Esophagus (tissue), 2 donors: ENCODE data around the gene KCNT2. TPM values are rescaled to one million over a fixed set of nuclear protein-coding genes. Genes with fewer than 3 reads are reported as not detected.

ENCODE experiments used
- H3K27ac ChIP-seq, 2 donors: one replicate each; pipeline ENCODE4 v1.5.1; 2013; ENCODE audit warnings: low read depth in 2 of 2, mild to moderate bottlenecking in 2 of 2, inconsistent platforms in 1 of 2, low read length in 1 of 2, moderate library complexity in 1 of 2
- H3K27me3 ChIP-seq, 2 donors: one replicate each; pipeline ENCODE4 v1.6.1; 2013; ENCODE audit warnings: low read length in 2 of 2, control low read depth in 1 of 2, mild to moderate bottlenecking in 1 of 2; ENCODE audit not compliant: insufficient read depth in 2 of 2, control insufficient read depth in 1 of 2
- H3K36me3 ChIP-seq, 2 donors: one replicate each; pipeline ENCODE4 v1.6.1; 2013; ENCODE audit warnings: low read length in 1 of 2; ENCODE audit not compliant: control insufficient read depth in 2 of 2, insufficient read depth in 2 of 2
- H3K4me1 ChIP-seq, 2 donors: one replicate each; pipeline ENCODE4 v1.6.1; 2013; ENCODE audit warnings: low read length in 1 of 2; ENCODE audit not compliant: control insufficient read depth in 2 of 2, insufficient read depth in 2 of 2
- H3K4me3 ChIP-seq, 2 donors: one replicate each; pipeline ENCODE4 v1.5.1; 2013; ENCODE audit warnings: low read length in 2 of 2, mild to moderate bottlenecking in 2 of 2, low read depth in 1 of 2, moderate library complexity in 1 of 2
- H3K9me3 ChIP-seq, 2 donors: one replicate each; pipeline ENCODE4 v1.6.1; 2013; ENCODE audit warnings: mild to moderate bottlenecking in 2 of 2, low read depth in 1 of 2, low read length in 1 of 2, moderate library complexity in 1 of 2; ENCODE audit not compliant: control insufficient read depth in 2 of 2, insufficient read depth in 1 of 2
- WGBS, 2 donors: extraction: QIAGEN DNeasy Blood & Tissue Kit; methylation state at CpG; one replicate each; pipeline ENCODE4 v1.1.7; 2013; 5-methylcytosine and 5-hydroxymethylcytosine counted together
- polyA plus RNA-seq, 2 donors: library from polyadenylated mRNA; stranded (reverse); fragments of 200-250 nt; gene quantifications; one replicate each; pipeline ENCODE4 v1.2.3, GENCODE V29; 2013
- donor health status: healthy with polysubstance abuse.
- donor health status: Bipolar disorder and iron deficiency.

Gene KCNT2
- polyA plus RNA-seq, result under 1 TPM; 0.22 to 0.49 TPM

GRCh38 chr1:196608390-196609369 is at the start of gene KCNT2:
Gene KCNT2, minus strand, starts transcription at chr1:196608440. Its CDS starts 131 bp downstream, at chr1:196608309.
- 2 to 3% methylated on average over 42 to 43 of the region's 43 CpGs for WGBS, 2 donors
- no peaks in the 10 kb centered on the region for H3K27me3 ChIP-seq

DNA sequence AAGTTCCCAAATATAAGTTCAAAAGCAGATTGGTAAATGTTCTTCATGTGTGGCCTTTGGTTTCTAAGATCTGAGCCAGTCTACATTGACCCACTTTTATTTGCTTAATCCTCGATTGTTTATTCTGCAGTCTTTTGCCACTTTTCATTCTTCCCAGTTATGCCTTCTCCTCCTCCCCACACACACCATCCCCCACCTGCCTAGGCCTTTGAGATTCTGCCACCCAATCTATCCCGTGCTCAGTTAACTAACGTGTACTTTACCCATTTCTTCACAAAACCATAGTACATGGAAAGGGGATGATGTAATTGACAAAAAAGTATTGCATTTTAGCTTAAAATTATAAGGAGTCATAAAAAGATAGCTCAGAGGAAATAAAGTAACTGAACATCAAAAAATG is 47.3 kb upstream of the KCNT2 start:
- Histone ChIP-seq H3K27me3 (no peaks in the 10 kb centered on the region), H3K4me3 (no peak overlapping the region), H3K36me3 (no peaks in the 10 kb centered on the region), H3K27ac (no peak overlapping the region), H3K9me3 (no peaks in the 10 kb centered on the region), H3K4me1 (no peaks in the 10 kb centered on the region)
- WGBS, 2 donors, result 79 to 82% methylated on average over 3 of the region's 3 CpGs

More at GRCh38 chr1:196608390-196609369, at the start of gene KCNT2:
- peak within 1 kb of the TSS; percentile 32 to 44 for H3K4me3 ChIP-seq
- no peaks in the 10 kb centered on the region for H3K36me3 ChIP-seq
- H3K4me1 ChIP-seq, result peaks cover 0 to 6% of the 10 kb centered on the region in 2 donors
- peak within 1 kb of the TSS; percentile 64 to 65 for H3K27ac ChIP-seq
- H3K9me3 ChIP-seq, result no peaks in the 10 kb centered on the region

DNA sequence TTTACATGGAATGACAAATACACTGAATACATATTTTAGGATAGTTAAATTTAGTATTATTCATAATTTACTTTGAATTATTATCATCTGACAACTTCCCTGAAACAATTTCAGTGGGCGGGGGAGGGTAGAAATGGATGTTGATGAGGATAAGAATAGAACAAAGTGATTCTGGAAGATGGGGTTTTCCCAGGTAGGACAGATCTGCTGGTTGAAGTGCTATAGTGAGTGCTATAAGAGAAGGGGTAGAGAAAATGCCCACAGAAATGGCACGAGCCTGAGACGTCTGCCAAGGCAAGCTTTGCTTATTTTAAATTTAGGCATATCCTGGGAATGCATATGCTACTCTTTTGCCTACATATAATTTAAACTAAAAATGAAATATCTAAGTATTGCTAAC is 46.8 kb upstream of the KCNT2 start:
- Histone ChIP-seq H3K9me3 (no peaks in the 10 kb centered on the region), H3K27ac (no peak overlapping the region), H3K4me3 (no peak overlapping the region), H3K4me1 (no peaks in the 10 kb centered on the region), H3K36me3 (no peaks in the 10 kb centered on the region), H3K27me3 (no peaks in the 10 kb centered on the region)
- WGBS, 2 donors, result 77 to 83% methylated on average over 3 of the region's 3 CpGs

DNA sequence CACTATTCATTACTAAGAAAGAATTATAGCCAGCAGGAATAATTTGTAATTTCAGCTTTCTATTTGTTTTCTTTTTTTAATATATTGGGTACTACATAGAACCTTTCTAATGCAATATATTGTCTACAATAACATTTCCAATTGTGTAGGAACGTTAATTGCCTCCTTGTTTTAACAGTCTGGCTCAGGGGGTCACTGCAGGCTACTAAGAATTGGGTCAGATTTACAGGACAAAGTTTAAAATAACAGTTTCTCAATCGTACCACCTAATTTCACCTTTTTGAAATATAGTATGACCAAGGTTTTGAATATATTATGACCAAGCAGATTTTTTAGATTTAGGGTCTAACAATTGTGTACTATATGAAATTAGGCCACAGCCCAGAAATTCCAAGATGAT is 46.0 kb upstream of the KCNT2 start:
- H3K27me3 ChIP-seq, result no peaks in the 10 kb centered on the region
- H3K4me1 ChIP-seq, result no peaks in the 10 kb centered on the region
- 53 to 64% methylated on average over 2 of the region's 2 CpGs for WGBS, 2 donors
- H3K36me3 ChIP-seq, result no peaks in the 10 kb centered on the region
- H3K4me3 ChIP-seq, result no peak overlapping the region
- no peak overlapping the region for H3K27ac ChIP-seq
- no peaks in the 10 kb centered on the region for H3K9me3 ChIP-seq

DNA sequence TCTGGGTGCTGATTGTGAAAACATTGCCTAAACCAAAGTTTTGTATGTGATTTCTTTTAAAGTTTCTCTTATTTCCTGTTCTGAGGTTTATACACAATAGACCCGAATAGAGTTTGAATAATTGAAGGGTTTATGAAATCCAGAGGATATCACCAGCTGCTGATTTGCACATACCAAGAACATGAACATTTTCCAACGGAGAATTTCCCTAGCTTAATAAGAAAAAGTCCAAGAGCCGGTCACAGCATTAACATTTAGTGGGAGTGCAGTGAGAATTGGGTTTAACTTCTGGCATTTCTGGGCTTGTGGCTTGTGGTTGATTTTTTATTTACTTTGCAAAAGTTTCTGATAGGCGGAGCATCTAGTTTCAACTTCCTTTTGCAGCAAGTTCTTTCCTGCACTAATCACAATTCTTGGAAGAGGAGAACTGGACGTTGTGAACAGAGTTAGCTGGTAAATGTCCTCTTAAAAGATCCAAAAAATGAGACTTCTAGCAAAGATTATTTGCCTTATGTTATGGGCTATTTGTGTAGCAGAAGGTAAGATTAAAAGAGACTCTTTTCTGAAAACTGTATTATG is 43.5 kb upstream of the KCNT2 start, which contains the start of gene CFH:
Gene CFH, plus strand, starts transcription at position 407 of the 579 bp plus-strand sequence. Its CDS starts 75 bp downstream, at position 482.
- 4 to 20% methylated on average over 5 of the region's 5 CpGs for WGBS, 2 donors

GRCh38 chr1:196651079-196651478 is 42.8 kb upstream of the KCNT2 start:
- H3K36me3 ChIP-seq, result no peaks in the 10 kb centered on the region
- WGBS, 2 donors, result 77 to 78% methylated on average over 3 of the region's 3 CpGs
- no peak overlapping the region for H3K4me3 ChIP-seq
- no peaks in the 10 kb centered on the region for H3K9me3 ChIP-seq
- H3K27me3 ChIP-seq, result no peaks in the 10 kb centered on the region
- peak overlapping the region in 1 of 2 donors; percentile 47 for H3K27ac ChIP-seq
- H3K4me1 ChIP-seq, result no peaks in the 10 kb centered on the region

More for the DNA sequence above, 43.5 kb upstream of the KCNT2 start, which contains the start of gene CFH:
- no peaks in the 10 kb centered on the region for H3K36me3 ChIP-seq
- peak within 1 kb of the TSS in 1 of 2 donors; percentile 47 for H3K27ac ChIP-seq
- no peaks in the 10 kb centered on the region for H3K27me3 ChIP-seq
- H3K4me3 ChIP-seq, result peak within 1 kb of the TSS in 1 of 2 donors; percentile 27
- H3K9me3 ChIP-seq, result no peaks in the 10 kb centered on the region
- H3K4me1 ChIP-seq, result no peaks in the 10 kb centered on the region

- 84 to 89% methylated on average over 12 of the region's 12 CpGs for WGBS, 2 donors
- H3K27me3 ChIP-seq, result no peaks in the 10 kb centered on the region
- H3K4me3 ChIP-seq, result no peak overlapping the region
- no peaks in the 10 kb centered on the region for H3K4me1 ChIP-seq
- H3K9me3 ChIP-seq, result no peaks in the 10 kb centered on the region
- H3K36me3 ChIP-seq, result no peaks in the 10 kb centered on the region
- H3K27ac ChIP-seq, result no peak overlapping the region
Measured at GRCh38 chr1:196650403-196650802, 42.2 kb upstream of the KCNT2 start.

DNA sequence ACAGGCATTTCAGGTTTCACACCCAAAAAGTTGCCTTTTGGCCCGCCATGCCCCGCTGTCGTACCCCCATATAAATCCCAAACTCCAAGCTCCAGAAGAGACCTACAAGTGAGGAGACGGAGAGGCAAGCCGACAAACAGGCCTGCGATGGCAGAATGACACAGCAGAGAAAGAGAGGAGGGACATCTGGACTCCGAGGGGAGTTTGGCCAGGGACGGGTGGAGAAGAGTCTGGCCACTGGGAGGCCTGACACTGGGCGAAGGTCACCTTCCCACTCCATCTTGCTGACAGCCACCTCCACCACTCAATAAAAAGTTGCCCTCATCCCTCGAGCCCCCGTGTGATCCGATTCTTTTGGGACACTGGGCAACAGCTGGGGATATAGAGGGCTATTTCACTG is 41.8 kb upstream of the KCNT2 start:
- H3K36me3 ChIP-seq, result no peaks in the 10 kb centered on the region
- no peaks in the 10 kb centered on the region for H3K9me3 ChIP-seq
- no peaks in the 10 kb centered on the region for H3K27me3 ChIP-seq
- no peak overlapping the region for H3K4me3 ChIP-seq
- no peak overlapping the region for H3K27ac ChIP-seq
- no peaks in the 10 kb centered on the region for H3K4me1 ChIP-seq
- WGBS, 2 donors, result 88 to 94% methylated on average over 12 of the region's 12 CpGs

DNA sequence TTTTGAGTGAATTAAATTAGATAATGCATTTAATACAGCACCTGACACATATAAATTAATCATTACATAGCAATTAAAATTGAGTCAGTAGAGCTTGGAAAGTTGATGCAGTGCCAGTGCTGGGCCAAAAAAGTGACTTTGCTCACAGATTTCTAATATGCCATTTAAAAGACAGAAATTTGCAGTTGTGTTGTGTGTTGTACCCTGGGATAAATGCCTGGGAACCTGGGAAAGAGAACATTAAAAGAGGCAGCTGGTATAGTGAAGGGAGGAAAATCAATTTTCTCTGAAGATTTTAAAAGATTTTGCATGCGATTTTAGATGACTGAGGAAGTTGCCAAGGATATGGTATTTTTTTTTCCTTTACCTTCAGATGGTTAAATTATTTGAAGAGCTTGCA is 32.7 kb upstream of the KCNT2 start:
- no peaks in the 10 kb centered on the region for H3K27me3 ChIP-seq
- H3K4me3 ChIP-seq, result no peak overlapping the region
- H3K36me3 ChIP-seq, result no peaks in the 10 kb centered on the region
- 74 to 95% methylated on average over 1 of the region's 1 CpG for WGBS, 2 donors
- no peak overlapping the region for H3K27ac ChIP-seq
- no peaks in the 10 kb centered on the region for H3K9me3 ChIP-seq
- H3K4me1 ChIP-seq, result no peaks in the 10 kb centered on the region
